Stimulated activated naive CD8-positive, alpha-beta T cell treated with anti-CD3 and anti-CD28 coated beads, Interleukin-15, Interleukin-2, amounts not matched to agents 100 ng/mL and 50 ng/mL, for 24 hours (primary cell): Measurements from ENCODE around the gene PPP6R1.

Experiments used
- H3K27ac Mint-ChIP-seq: one replicate; pipeline ENCODE4 v1.8.0; 2021; ENCODE audit warnings: mild to moderate bottlenecking, mixed read lengths
- H3K27me3 Mint-ChIP-seq: one replicate; pipeline ENCODE4 v1.8.0; 2021; ENCODE audit warnings: mixed read lengths
- H3K36me3 Mint-ChIP-seq: one replicate; pipeline ENCODE4 v1.8.0; 2021; ENCODE audit warnings: low read depth, mixed read lengths
- H3K4me1 Mint-ChIP-seq: one replicate; pipeline ENCODE4 v1.8.0; 2021; ENCODE audit warnings: low read depth, mixed read lengths
- H3K4me3 Mint-ChIP-seq: one replicate; pipeline ENCODE4 v1.8.0; 2021; ENCODE audit warnings: mild to moderate bottlenecking, mixed read lengths
- H3K9me3 Mint-ChIP-seq: one replicate; pipeline ENCODE4 v1.8.0; 2021; ENCODE audit warnings: mixed read lengths

The PPP6R1 gene

DNA sequence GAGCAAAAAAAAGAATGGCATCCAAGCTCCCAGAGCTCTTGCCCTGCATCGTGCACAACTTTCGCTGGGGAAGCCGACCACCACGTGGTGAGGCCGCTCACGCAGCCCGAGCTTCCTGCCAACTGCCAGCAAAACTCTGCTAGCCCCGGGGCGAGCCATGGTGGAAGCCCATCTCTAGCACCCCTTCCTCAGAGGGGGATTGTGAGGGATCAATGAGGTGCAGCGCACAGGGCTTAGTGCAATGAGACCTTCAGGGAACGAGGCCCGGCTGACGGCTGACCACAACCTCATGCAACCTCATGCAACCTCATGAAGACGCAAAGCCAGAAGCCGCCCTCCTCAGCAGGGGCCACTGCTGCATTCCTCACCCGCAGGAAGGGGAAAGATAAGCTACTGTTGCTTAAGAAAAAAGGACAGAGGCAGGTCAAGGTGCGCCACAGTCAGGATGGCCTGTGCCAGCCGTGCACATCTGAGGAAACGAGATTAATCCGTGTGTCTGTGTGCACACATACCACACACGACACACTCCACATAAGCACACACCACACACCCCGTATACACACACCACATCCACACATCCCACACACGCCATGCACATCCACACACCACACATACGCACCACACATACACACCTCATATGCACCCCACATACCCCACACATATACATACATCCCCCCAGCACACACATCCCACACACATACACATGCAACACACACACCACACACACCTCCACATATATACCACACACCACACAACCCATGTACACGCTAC is 11.5 kb upstream of the PPP6R1 start:
- Mint-ChIP-seq H3K9me3 (peaks cover 8% of the 10 kb centered on the region), H3K27me3 (no peaks in the 10 kb centered on the region), H3K4me3 (no peak overlapping the region), H3K27ac (no peak overlapping the region), H3K36me3 (peaks cover 59% of the 10 kb centered on the region), H3K4me1 (peaks cover 5% of the 10 kb centered on the region)

DNA sequence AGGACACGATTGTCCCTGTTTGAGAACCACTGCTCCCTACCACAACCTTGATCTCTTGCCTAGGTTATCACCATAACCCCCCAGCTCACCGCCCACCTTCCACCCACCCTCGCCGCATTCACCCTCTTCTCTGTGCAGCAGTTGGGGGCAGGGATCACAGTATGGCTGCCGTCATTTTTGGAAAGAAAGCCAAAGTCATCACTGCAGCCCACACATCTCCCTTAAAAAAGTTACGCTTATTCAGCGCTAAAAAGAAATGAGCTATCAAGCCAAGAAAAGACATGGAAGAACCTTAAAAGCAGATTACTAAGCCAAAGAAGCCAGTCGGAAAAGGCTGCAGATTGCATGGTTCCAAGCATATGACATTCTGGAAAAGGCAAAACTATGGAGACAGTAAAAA is 10.5 kb upstream of the PPP6R1 start:
- Mint-ChIP-seq H3K9me3 (peaks cover 8% of the 10 kb centered on the region), H3K4me3 (no peak overlapping the region), H3K27me3 (no peaks in the 10 kb centered on the region), H3K36me3 (peaks cover 56% of the 10 kb centered on the region), H3K27ac (no peak overlapping the region), H3K4me1 (peaks cover 5% of the 10 kb centered on the region)

DNA sequence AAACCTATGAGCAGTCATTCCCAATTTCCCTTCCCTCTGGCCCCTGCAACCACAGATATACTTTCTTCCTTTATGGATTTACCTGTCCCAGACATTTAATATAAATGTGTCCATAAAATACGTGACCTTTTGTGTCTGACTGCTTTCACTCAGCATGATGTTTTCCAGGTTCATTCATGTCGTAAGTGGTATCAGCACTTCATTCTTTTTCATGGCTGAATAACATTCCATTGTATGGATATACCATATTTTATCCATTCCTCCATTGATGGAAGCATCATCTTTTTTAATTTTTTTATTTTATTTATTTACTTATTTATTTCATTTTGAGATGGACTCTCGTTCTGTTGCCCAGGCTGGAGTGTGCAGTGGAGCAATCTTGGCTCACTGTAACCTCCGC is 8.0 kb upstream of the PPP6R1 start:
- Mint-ChIP-seq H3K36me3 (peaks cover 50% of the 10 kb centered on the region), H3K4me3 (no peak overlapping the region), H3K9me3 (peaks cover 8% of the 10 kb centered on the region), H3K27me3 (no peaks in the 10 kb centered on the region), H3K4me1 (peaks cover 5% of the 10 kb centered on the region), H3K27ac (no peak overlapping the region)

DNA sequence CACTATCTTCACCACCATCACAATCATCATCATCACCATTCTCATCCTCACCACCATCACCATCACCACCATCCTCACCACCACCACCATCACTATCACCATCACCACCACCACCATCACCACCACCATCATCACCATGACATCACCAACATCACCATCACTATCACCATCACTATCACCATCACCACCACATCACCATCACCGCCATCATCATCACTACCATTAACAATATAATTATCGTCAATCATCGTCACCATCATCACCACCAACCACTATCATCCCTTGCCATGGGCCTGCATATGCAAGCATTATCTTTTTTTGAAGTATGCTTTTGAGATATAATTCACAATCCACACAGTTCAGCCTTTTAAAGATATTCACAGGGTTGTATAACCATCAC is 7.6 kb upstream of the PPP6R1 start:
- Mint-ChIP-seq H3K36me3 (peaks cover 50% of the 10 kb centered on the region), H3K9me3 (peaks cover 8% of the 10 kb centered on the region), H3K27ac (peak overlapping the region; percentile 5), H3K4me1 (peaks cover 5% of the 10 kb centered on the region), H3K27me3 (no peaks in the 10 kb centered on the region), H3K4me3 (no peak overlapping the region)

DNA sequence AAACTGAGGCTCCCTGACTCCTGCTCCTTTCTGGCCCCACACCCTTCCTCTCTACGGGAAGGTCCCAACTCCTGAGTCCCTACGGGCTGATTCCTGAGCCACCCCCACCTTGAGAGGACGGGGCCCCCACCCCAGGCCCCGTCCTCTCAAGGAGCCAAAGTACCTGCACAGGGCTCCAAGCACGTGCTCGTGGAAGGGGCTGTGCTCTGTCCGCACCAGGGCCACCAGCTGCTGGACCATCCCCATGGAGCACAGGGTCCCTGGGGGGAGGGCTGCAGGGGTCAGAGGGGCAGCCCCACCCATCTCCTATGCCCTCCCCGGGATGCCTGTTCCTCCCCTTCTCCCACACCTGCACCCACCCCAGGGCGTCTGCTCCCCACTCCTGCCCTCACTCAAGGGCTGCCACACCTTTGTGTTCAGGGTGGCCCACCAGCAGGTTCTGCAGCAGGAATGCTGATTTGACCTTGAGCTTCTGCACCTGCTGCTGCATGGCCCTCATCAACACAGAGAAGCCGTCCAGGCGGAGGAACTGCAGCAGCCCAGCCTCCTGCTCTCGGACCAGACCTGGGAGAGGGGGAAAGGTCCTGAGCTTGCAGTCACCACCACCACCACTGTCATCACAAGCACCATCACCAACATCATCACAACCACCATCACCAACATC is 7.0 kb upstream of the PPP6R1 start:
- H3K4me1 Mint-ChIP-seq, result peaks cover 5% of the 10 kb centered on the region

DNA sequence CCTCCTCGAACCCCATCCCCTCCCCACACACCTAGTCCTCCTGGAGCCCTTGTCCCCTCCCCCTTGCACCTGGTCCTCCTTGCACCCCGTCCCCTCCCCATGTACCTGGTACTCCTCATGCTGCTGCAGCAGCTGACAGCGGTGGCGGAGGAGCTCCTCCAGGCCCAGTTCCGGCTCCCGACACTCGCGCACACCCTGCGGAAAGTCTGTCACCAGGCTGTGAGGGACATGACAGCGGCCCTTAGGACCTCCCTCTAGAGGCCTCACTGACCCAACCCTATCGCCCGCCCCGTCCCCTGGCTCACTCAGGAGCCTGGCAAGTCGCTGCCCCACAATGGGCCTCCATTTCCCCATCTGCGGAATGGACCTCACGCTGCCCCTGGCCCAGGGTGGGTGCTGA is 6.4 kb upstream of the PPP6R1 start:
- Mint-ChIP-seq H3K4me3 (no peak overlapping the region), H3K9me3 (peaks cover 8% of the 10 kb centered on the region), H3K4me1 (peaks cover 9% of the 10 kb centered on the region), H3K36me3 (peaks cover 44% of the 10 kb centered on the region), H3K27ac (no peak overlapping the region), H3K27me3 (no peaks in the 10 kb centered on the region)

More for the DNA sequence above, 7.0 kb upstream of the PPP6R1 start:
- Mint-ChIP-seq H3K9me3 (peaks cover 8% of the 10 kb centered on the region), H3K27ac (peak overlapping the region; percentile 5), H3K27me3 (no peaks in the 10 kb centered on the region), H3K4me3 (no peak overlapping the region), H3K36me3 (peaks cover 48% of the 10 kb centered on the region)

DNA sequence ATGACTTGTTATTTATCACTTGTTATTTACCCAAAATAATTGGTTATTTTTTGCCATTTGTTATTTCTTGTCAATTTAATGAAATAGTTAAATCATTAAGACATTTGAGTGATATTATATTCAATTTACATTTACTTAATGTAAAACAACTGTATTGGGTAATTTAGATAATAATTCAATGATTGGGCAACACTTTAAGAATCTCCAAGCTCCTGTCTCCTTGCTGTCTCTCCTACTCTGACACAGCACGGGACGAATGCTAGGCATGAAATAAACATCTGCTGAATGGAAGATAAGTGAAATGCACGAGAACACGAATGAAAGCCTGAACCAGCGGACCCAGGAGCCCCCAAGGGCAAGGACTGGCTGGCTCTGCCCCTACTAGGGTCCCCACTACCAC is 5.7 kb upstream of the PPP6R1 start:
- H3K36me3 Mint-ChIP-seq, result peaks cover 38% of the 10 kb centered on the region
- no peaks in the 10 kb centered on the region for H3K27me3 Mint-ChIP-seq
- H3K4me3 Mint-ChIP-seq, result no peak overlapping the region
- H3K4me1 Mint-ChIP-seq, result peaks cover 16% of the 10 kb centered on the region
- H3K9me3 Mint-ChIP-seq, result peaks cover 8% of the 10 kb centered on the region
- H3K27ac Mint-ChIP-seq, result no peak overlapping the region

DNA sequence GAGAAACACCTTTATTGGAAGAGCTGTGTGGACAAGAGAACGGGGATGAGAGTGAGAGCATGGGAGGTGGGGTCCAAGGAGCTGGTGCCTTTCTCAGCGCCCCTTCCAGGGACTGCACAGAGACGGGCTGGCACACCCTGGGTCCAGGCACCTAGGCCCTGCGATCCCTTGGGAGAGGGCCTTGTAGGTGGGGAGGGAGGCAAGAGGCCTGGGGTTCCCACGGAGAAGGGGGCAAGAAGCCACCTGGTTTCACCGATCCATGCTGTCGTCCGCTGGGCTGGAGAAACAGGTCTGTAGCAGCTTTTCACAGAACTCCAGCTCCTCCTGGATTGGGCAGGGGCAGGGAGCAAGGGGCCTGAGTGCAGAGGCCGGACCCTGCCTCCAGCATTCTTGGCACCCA is 3.5 kb upstream of the PPP6R1 start:
- Mint-ChIP-seq H3K27ac (no peak overlapping the region), H3K4me3 (no peak overlapping the region), H3K36me3 (peaks cover 29% of the 10 kb centered on the region), H3K4me1 (peaks cover 24% of the 10 kb centered on the region), H3K27me3 (no peaks in the 10 kb centered on the region), H3K9me3 (peaks cover 8% of the 10 kb centered on the region)

DNA sequence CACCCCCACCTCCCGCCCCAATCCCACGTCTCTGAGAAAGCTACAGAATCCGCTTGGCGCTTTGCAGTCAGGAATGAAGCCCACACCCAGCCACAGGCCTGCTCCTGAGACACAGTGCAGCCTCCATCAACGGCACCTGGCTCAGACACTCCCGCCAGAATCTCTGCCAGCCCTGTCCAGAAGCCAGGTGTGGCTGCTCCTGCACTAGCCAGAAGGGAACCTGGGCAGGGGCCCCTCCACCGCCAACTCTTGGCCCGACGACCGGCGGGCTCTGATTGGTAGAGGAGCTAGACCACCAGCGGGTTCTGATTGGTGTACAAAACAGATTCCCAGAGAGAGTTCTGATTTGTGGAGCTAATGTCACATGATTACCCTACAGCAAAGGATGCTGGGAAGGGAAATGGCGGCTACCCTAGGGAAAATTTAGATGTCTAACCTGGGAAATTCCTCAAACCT is 2.9 kb upstream of the PPP6R1 start:
- Mint-ChIP-seq H3K27ac (no peak overlapping the region), H3K9me3 (peaks cover 6% of the 10 kb centered on the region), H3K4me3 (no peak overlapping the region), H3K36me3 (peaks cover 32% of the 10 kb centered on the region), H3K4me1 (peaks cover 30% of the 10 kb centered on the region), H3K27me3 (no peaks in the 10 kb centered on the region)

DNA sequence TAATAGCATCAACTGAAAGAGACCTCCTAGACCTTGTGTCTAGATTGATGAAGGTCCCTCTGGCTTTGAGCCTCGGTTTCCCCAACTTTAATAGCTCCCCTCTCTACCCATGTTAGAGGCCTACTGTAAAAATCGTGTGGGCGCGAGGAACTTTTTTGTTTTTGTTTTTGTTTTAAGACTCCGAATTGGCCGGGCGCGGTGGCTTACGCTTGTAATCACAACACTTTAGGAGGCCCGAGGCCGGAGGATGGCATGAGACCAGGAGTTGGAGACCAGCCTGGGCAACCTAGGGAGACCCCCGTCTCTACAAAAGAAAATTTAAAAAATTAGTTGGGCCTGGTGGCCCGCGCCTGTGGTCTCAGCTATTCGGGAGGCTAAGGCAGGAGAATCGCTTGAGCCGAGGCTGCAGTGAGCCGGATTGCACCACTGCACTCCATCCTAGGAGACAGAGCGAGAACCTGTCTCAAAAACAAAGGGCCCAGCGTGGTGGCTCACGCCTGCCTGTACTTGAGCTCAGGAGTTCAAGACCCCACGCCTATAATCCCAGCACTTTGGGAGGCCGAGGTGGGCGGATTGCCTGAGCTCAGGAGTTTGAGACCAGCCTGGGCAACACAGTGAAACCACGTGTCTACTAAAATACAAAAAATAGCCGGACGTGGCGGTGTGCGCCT is 858 bp upstream of the PPP6R1 start:
- Mint-ChIP-seq H3K27me3 (no peaks in the 10 kb centered on the region), H3K4me1 (peaks cover 40% of the 10 kb centered on the region), H3K27ac (peak overlapping the region; percentile 91), H3K9me3 (no peaks in the 10 kb centered on the region), H3K36me3 (peaks cover 43% of the 10 kb centered on the region), H3K4me3 (peak overlapping the region; percentile 86)

DNA sequence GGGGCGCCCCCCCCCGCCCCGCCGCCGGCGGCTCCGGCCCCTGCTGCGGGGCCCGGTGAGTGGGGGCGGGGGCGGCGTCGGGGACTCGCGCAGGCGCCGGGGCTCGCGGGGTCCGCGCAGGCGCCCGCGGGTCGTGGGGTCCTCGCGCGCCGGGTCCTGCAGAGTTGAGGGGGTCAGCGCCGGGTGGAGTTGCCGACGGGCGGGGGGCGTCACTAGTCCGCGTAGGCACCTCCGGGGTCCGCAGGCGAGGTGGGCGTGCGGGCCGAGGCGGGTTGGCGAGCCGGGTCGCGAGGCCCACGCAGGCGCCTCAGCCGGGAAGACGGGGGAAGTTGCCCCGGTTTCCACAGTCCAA is 365 bp downstream of the PPP6R1 start:
- peaks cover 46% of the 10 kb centered on the region for H3K36me3 Mint-ChIP-seq
- H3K4me3 Mint-ChIP-seq, result peak overlapping the region; percentile 86
- peaks cover 47% of the 10 kb centered on the region for H3K4me1 Mint-ChIP-seq
- no peaks in the 10 kb centered on the region for H3K9me3 Mint-ChIP-seq
- no peaks in the 10 kb centered on the region for H3K27me3 Mint-ChIP-seq
- H3K27ac Mint-ChIP-seq, result no peak overlapping the region

DNA sequence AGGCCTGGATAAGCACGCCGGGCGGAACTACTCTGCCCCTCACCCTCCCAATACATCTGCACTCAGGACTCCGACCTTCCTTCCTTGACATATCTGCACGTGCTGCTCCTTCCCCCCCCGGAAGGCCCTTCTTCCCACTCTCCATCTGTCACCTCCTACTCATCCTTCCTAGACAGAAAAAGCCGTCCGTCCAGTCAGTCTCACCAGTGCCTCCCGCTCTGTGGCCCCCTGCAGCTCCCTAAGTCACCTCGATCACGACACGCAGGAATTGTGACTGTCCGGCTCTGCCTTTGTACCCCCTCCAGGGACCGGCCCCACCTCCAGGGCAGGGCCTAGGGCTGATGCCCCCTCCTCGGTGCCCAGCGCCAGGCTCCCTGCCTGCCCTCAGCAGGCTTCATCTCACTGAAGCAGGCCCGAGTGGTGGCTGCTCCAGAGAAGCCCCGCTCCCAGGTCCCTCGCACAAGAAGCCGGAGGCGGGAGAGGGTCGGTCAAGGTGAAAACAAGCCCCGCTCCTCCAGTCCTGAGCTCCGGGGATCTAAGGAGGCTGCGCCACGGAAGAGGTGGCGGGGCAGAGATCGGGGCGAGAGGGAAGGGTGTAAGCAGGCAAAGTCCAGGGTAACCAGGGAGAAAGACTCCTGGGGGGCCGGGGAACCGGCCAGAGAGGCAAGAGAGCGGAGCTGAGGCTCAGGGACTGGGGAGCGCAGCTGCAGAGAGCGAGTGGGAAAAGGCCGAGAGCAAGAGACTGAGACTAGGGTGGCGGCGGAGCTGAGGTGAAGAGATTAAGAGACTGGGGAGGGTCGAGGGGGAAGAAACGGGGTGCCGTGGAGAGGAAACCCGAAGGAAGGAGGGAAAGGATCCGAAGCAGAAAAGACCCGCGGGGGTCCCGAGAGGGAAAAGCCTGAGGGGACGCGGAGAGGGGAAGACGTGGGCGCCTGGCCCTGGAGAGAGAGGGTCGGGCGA is 1.1 kb downstream of the PPP6R1 start:
- H3K27me3 Mint-ChIP-seq, result no peaks in the 10 kb centered on the region
- H3K4me1 Mint-ChIP-seq, result peaks cover 54% of the 10 kb centered on the region

DNA sequence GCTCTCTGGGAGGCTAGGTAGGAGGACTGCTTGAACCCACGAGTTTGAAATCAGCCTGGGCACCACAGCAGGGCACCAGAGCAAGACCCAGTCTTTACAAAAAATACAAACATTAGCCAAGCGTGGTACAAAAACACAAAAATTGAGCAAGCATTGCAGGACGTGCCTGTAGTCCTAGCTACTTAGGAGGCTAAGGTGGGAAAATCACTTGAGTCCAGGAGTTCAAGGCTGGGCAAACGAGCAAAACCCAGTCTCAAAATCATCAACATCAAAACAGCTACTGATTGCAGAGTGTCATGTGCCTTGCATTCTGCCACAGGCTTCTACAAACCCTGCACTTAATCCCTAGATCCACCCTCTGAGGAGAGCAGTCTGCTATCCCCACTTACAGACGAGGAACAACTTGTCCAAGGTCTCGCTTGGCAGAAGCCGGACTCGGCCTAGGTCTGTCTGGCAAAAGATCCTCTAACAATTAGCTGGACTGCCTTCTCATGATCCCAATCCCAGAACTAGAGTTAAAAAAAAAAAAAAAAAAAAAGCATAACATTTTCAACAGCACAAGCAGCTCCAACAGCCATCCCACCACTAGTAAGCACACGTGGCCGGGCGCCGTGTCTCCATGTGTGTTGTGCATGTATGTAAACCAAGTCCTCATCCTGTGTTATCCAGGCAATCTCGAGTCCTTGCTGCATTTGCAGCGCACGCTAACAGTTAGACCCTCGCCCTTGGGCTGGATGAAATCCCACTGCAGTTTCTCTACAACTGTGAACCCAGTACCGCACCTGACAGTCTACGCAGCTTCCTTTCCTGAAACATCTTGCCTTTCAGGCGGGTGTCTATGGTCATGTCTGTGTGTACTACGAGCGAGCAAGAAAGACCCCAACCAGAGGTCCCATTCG is 2.0 kb downstream of the PPP6R1 start:
- H3K27ac Mint-ChIP-seq, result peak overlapping the region; percentile 98
- no peaks in the 10 kb centered on the region for H3K9me3 Mint-ChIP-seq
- H3K4me3 Mint-ChIP-seq, result peak overlapping the region; percentile 99
- H3K4me1 Mint-ChIP-seq, result peaks cover 63% of the 10 kb centered on the region
- no peaks in the 10 kb centered on the region for H3K27me3 Mint-ChIP-seq
- H3K36me3 Mint-ChIP-seq, result peaks cover 38% of the 10 kb centered on the region

More for the DNA sequence above, 1.1 kb downstream of the PPP6R1 start:
- Mint-ChIP-seq H3K4me3 (peak overlapping the region; percentile 99), H3K9me3 (no peaks in the 10 kb centered on the region), H3K36me3 (peaks cover 41% of the 10 kb centered on the region), H3K27ac (peak overlapping the region; percentile 98)
